HG03060 (cell line): ENCODE results near the gene LRRN2.
"Not testable (repeated sequence)": the region's sequence is repeated elsewhere in the genome, so short reads cannot be mapped to it uniquely, and the experiment has no call there.

ENCODE experiments used
- ATAC-seq: cut with Tn5 transposase; IDR thresholded peaks from one replicate; pipeline ENCODE4 v1.9.1; 2021; ENCODE audit warnings: low read depth, moderate number of reproducible peaks; ENCODE audit not compliant: unreplicated experiment

LRRN2 gene

GRCh38 chr1:204578867-204579664 lies 106.5 kb downstream of the LRRN2 start:
- no peak for ATAC-seq

DNA sequence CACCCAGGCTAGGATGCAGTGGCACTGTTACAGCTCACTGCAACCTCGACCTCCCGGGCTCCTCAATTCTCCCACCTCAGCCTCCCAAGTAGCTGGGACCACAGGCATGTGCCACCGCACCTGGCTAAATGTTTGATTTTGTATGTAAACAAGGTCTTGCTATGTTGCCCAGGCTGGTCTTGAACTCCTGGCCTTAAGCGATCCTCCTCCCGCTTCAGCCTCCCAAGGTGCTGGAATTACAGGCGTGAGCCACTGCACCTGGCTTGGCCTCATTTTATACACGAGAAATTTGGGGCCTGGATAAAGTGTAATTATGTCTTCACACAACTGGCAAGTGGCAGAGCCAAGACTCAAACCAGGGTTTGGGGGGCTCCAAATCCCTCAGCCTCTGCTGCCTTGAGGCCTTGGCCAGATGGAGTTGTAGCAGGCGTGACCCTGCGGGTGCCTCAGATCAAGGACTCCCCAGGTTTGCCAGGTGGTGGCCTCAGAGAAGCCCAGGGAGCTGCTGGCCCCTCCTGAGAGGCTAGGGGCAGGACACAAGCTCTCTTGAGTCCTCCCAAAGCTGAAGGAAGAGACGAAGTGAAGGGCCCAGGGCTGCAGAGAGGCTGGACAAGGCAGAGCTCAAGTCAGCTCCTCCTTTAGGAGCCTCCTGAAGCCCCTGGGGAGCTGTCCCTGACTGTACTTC lies 107.6 kb downstream of the LRRN2 start:
- ATAC-seq, result no peak

GRCh38 chr1:204576422-204576821 lies 109.1 kb downstream of the LRRN2 start:
- no peak for ATAC-seq

DNA sequence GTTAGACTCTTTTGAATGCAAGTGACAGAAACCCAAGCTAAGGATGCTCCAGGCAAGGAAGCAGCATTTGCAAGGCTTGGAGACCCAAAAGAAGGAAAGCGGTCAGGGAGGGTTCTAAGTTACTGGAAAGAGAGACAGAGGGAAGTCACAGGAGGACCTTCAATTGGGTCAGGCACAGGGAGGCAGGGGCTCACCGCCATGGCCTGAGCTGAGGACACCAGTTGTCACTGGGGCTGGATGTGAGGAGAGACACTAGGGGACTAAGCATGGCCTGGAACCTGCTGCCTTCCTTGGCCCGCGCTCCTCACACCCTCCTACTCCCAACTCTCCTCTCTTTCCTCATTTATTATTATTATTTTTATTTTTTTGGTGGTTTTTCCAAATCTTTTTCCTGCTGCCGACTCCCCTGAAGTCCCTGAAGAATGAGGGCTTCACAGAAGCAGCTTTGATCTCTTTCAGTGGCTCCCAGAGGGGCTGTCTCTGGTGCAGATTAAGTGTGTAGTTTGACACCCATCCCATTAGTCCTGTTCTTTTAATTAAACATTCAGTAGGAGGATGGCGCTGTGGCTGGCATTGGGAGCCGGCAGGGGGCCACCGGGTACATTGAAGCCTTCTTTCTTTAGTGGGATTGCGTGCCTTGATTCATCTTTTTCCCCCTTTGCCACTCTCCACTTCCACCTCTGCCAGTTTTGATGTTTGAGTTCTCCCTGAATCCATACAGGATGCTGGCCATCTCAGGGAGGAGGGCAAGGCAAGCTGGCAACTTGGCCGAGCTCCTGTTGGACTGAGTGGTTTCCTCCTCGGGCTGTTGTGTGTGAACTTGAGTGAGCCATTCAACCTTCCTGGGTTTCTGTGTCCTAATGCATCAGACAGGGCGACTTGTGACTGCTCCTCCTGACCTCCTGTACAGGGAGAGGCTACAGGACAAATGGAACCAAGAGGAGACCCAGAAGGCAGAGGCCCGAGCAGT lies 110.0 kb downstream of the LRRN2 start:
- ATAC-seq, result no peak

GRCh38 chr1:204574865-204575163 lies 110.7 kb downstream of the LRRN2 start:
- no peak for ATAC-seq

- ATAC-seq, result no peak
These were observed 111.3 kb downstream of the LRRN2 start for GRCh38 chr1:204574016-204574864.

DNA sequence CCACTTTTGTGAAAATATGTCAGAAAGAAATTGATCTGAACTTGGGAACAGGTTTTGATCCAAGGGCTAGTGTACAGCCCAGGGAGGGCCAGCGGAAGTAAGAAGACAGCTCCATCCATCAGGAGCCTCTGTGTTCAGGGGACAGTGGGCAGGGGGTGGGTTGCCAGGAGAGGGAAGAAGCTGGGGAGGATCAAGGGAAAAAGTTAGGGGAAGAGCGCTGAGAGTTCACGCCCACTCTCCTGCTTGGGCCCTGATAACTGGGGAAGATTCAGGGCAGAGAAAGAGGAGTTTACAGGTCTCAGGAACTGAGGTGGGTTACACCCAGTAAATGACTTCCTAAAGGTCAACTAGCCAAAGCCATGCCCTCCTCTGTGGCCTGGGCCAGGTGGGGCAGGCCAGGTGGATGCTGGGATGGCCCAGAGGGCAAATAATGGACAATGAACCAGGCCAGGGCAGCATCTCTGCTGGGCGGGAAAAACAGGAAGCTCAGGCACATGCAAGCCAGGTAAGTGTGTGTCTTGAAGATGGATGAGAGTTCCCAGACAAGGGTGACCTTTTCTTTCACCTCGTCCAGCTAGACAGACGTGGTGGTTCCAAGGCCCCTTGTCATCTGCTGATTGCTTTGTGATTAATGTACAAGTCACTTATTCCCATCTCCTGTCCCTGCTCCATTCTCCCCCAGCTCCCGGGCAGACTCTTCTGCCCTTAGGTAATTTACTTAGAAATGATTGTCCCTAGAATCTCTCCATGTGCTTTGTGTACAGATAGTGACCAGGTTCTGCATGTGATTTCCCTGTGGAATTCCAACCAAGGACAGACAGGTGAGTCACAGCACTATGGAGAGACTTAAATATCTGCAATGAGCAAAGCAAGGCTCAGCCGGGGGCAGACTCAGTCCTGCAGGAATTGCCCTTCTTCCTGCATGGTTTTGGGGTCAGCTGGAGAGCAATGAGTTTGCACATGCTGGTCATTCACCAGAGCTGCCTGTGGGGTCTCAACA lies 112.3 kb downstream of the LRRN2 start:
- no peak for ATAC-seq

DNA sequence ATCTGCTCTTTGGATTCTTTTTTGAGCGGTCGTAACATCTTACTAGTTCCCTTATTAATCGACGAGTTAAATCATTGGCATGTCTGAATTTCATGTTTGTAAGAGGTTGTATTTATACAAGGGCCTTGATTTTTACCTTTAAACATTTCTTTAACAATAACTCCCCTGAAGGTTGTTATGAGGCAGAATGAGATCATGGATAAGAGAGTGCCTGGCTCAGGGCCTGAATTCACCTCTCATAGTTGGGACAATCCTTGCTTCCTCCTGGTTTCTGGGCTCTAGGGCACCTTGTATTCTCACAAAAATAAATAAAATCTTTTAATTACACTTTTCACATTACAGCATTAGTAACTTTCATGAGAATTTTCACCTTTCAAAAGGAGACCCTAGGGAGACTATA lies 113.9 kb downstream of the LRRN2 start:
- ATAC-seq, result no peak

- no peak for ATAC-seq
These were observed 114.4 kb downstream of the LRRN2 start for GRCh38 chr1:204571128-204571527.

DNA sequence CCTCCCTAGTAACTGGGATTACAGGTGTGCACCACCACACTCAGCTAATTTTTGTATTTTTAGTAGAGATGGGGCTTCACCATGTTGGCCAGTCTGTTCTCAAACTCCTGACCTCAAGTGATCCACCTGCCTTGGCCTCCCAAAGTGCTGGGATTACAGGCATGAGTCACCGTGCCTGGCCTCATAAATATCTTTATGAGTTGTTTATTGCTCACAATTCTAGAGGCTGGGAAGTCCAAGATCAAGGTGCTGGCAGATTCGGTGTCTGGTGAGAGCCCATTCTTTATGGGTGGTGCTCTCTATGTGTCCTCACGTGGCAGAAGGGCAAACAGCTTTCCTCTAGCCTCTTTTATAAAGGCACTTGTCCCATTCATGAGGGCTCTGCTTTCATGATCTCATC lies 115.5 kb downstream of the LRRN2 start:
- ATAC-seq, result not testable (repeated sequence)

DNA sequence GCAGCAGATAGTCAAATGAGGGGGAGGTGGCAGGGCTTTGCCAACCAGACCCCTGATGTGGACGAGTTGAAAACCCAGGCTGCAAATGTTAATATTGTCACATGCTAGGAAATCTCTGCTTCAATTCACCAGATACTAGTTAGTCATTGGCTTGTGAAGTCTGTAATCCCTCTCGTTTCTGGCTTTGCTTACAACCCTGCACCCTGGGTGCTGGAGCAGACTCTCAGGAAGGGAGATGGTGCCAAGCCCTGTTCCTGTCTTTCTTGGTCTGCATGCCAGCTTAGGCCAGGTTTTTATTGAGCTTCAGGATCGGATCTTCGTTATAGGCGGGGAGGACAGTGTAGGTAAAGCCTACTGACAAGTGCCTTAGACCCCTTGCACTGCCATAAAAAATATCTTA lies 116.1 kb downstream of the LRRN2 start:
- ATAC-seq, result no peak

DNA sequence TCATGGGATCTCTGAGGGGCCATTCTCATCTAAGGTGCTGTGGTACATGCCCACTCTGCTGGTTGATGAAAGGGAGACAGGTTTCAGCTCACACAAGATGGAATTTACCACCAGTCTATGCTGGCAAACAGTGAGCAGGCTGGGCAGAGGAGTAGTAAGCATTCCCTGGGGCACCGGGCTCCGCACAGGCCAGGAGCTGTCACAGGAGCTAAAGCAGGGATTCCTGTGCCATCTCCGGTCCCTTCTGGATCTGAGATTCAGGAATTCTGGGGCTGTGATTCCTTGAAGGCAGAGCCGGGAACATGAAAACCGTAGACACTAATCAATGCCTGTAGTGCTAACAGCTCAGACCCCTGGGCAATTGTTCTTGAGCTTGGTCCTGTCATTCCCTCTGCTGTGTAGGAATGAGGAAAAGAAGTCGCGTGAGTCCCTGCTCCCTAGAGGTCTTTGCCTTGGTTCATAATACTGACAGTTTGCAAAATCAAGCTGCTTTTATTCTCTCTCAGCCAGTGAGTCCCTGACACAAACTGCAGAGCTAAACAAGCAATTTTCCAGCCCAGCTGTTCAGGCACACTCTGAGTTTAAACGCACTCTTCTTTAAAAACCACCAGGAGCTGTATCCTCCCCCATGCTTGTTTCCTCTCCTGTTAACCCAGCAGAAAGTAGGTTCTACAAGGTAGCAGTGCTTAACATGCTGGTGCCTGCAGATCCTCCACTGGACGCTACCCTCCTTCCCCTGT lies 116.8 kb downstream of the LRRN2 start:
- ATAC-seq, result no peak
